ENCODE results near the gene PTPRG. TPM values are rescaled to one million over a fixed set of nuclear protein-coding genes. Genes with fewer than 3 reads are reported as not detected.

Gene PTPRG
- total RNA-seq: 1 to 10 TPM; 1.0 to 2.9 (median 2.5) TPM
- total RNA-seq (2013): 1.5 TPM

- H3K9me3 ChIP-seq (ENCODE audit: control insufficient read depth, insufficient read depth, low read length): no peaks in the 10 kb centered on the region
- no peak within 1 kb of the TSS for H3K27ac Mint-ChIP-seq
- no peak within 1 kb of the TSS for H3K27ac ChIP-seq (ENCODE audit: low read length)
- no peaks in the 10 kb centered on the region for H3K36me3 ChIP-seq (ENCODE audit: control insufficient read depth, insufficient read depth, low read length)
- no peaks in the 10 kb centered on the region for H3K9me3 Mint-ChIP-seq
- no peaks in the 10 kb centered on the region for H3K36me3 Mint-ChIP-seq
- no peak for TF ChIP-seq CTCF (IDR thresholded peaks at IDR 0.05)
- peak within 1 kb of the TSS; percentile 12 for H3K4me3 ChIP-seq (ENCODE audit: low read length)
- no peak for DNase-seq
- peaks cover 25 to 36% of the 10 kb centered on the region in 2 donors for H3K27me3 Mint-ChIP-seq (ENCODE audit: low read depth in 2 of 2)
- H3K27me3 ChIP-seq (ENCODE audit: control insufficient read depth, insufficient read depth, low read length): peaks cover 19% of the 10 kb centered on the region
- no peaks in the 10 kb centered on the region for H3K4me1 Mint-ChIP-seq
- peaks cover 8% of the 10 kb centered on the region for H3K4me1 ChIP-seq (ENCODE audit: control insufficient read depth, insufficient read depth, low read length)
- peak within 1 kb of the TSS; percentile 75 for H3K4me3 Mint-ChIP-seq
- peak in 1 of 3 donors; percentile 58 for ATAC-seq
- intact Hi-C loops (cut with micrococcal nuclease): no loop called here
- under 1% methylated on average over 74 of the region's 74 CpGs for WGBS (ENCODE audit: insufficient coverage)
These were observed at the start of gene PTPRG for GRCh38 chr3:61561374-61562041. TSS of gene PTPRG (plus strand) at chr3:61561571. CDS start at chr3:61562288, 717 bp downstream.

GRCh38 chr3:61518590-61518989, 42.8 kb upstream of the PTPRG start:
- Histone ChIP-seq H3K36me3 (ENCODE audit: control insufficient read depth, insufficient read depth, low read length) (no peaks in the 10 kb centered on the region), H3K27me3 (ENCODE audit: control insufficient read depth, insufficient read depth, low read length) (no peaks in the 10 kb centered on the region), H3K4me3 (ENCODE audit: low read length) (no peak overlapping the region), H3K4me1 (ENCODE audit: control insufficient read depth, insufficient read depth, low read length) (no peaks in the 10 kb centered on the region), H3K9me3 (ENCODE audit: control insufficient read depth, insufficient read depth, low read length) (no peaks in the 10 kb centered on the region), H3K27ac (ENCODE audit: low read length) (no peak overlapping the region)
- Mint-ChIP-seq H3K27ac (no peak overlapping the region), H3K36me3 (no peaks in the 10 kb centered on the region), H3K9me3 (no peaks in the 10 kb centered on the region), H3K27me3 (ENCODE audit: low read depth in 2 of 2) (no peaks in the 10 kb centered on the region), H3K4me1 (no peaks in the 10 kb centered on the region), H3K4me3 (no peak overlapping the region)
- ATAC-seq (no peak), DNase-seq (no peak)
- WGBS (ENCODE audit: insufficient coverage): 100% methylated on average over 1 of the region's 1 CpG
- TF ChIP-seq CTCF (IDR thresholded peaks at IDR 0.05): no peak
- intact Hi-C loops (cut with micrococcal nuclease): no loop called here

GRCh38 chr3:61520966-61521628, 40.3 kb upstream of the PTPRG start:
- no peak for DNase-seq
- no peaks in the 10 kb centered on the region for H3K27me3 Mint-ChIP-seq (ENCODE audit: low read depth in 2 of 2)
- H3K9me3 ChIP-seq (ENCODE audit: control insufficient read depth, insufficient read depth, low read length): no peaks in the 10 kb centered on the region
- H3K4me3 ChIP-seq (ENCODE audit: low read length): no peak overlapping the region
- no peak overlapping the region for H3K27ac ChIP-seq (ENCODE audit: low read length)
- H3K4me1 ChIP-seq (ENCODE audit: control insufficient read depth, insufficient read depth, low read length): no peaks in the 10 kb centered on the region
- H3K27me3 ChIP-seq (ENCODE audit: control insufficient read depth, insufficient read depth, low read length): no peaks in the 10 kb centered on the region
- no peaks in the 10 kb centered on the region for H3K36me3 Mint-ChIP-seq
- H3K4me3 Mint-ChIP-seq: no peak overlapping the region
- WGBS (ENCODE audit: insufficient coverage): no CpG with 5 or more reads among the region's 2 CpGs
- intact Hi-C loops (cut with micrococcal nuclease): no loop called here
- no peaks in the 10 kb centered on the region for H3K36me3 ChIP-seq (ENCODE audit: control insufficient read depth, insufficient read depth, low read length)
- ATAC-seq: no peak
- no peak for TF ChIP-seq CTCF (IDR thresholded peaks at IDR 0.05)
- H3K27ac Mint-ChIP-seq: no peak overlapping the region
- no peaks in the 10 kb centered on the region for H3K4me1 Mint-ChIP-seq
- no peaks in the 10 kb centered on the region for H3K9me3 Mint-ChIP-seq

Measured in natural killer cell (primary cell).